Osteocyte (in vitro differentiated cells): ENCODE data around the gene GNAZ. TPM values are rescaled to one million over a fixed set of nuclear protein-coding genes. Genes with fewer than 3 reads are reported as not detected.

Experiments used
- DNase-seq: peaks from one replicate; pipeline ENCODE4 v3.0.0; 2021; ENCODE audit warnings: mixed read lengths; ENCODE audit not compliant: unreplicated experiment; ENCODE audit errors: extremely low spot score
- H3K27ac Mint-ChIP-seq: one replicate; pipeline ENCODE4 v1.8.0; 2021; ENCODE audit warnings: mild to moderate bottlenecking, mixed read lengths; ENCODE audit not compliant: unreplicated experiment
- H3K27me3 Mint-ChIP-seq: one replicate; pipeline ENCODE4 v1.8.0; 2021; ENCODE audit warnings: mixed read lengths; ENCODE audit not compliant: unreplicated experiment
- H3K36me3 Mint-ChIP-seq: one replicate; pipeline ENCODE4 v1.8.0; 2021; ENCODE audit warnings: mixed read lengths; ENCODE audit not compliant: unreplicated experiment
- H3K4me1 Mint-ChIP-seq: one replicate; pipeline ENCODE4 v1.8.0; 2021; ENCODE audit warnings: mixed read lengths; ENCODE audit not compliant: unreplicated experiment
- H3K4me3 Mint-ChIP-seq: one replicate; pipeline ENCODE4 v1.8.0; 2021; ENCODE audit warnings: mild to moderate bottlenecking, moderate library complexity, mixed read lengths; ENCODE audit not compliant: unreplicated experiment
- H3K9me3 Mint-ChIP-seq: one replicate; pipeline ENCODE4 v1.8.0; 2021; ENCODE audit warnings: mixed read lengths; ENCODE audit not compliant: unreplicated experiment
- total RNA-seq: library from RNA; stranded (reverse); gene quantifications from 2 replicates; pipeline ENCODE4 v1.2.1, GENCODE V29; 2021
- TF ChIP-seq, protein P1 (sequence below): fragments of 200-600 bp; sonication (generic); IDR thresholded peaks from 2 replicates; pipeline ENCODE4 v1.5.0; 2021; ENCODE audit warnings: antibody characterized with exemption, mild to moderate bottlenecking, moderate library complexity

Gene GNAZ
- total RNA-seq, 1 donor from 2014 or later: 2.9 TPM

DNA sequence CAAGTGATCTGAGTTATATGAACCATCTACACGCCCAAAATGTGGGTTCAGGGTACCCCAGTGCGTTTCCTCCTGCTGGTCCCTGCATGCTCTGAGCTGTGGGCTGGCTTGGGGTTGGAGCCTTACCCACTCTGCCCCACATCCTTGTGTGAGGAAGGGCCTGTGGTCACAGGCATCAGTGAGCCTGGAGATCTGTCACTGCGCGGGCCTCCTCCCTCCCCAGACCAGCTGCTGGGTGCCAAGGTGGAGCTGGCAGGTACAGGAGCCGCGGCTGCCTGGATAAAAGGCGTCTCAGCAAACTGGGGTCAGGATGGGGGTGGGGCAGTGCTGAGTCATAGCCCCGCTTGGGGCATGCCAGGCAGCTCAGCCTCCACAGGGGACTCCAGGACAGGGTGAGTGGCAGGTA lies 17.9 kb downstream of the GNAZ start:
- H3K4me1 Mint-ChIP-seq: no peaks in the 10 kb centered on the region
- H3K27ac Mint-ChIP-seq: no peak overlapping the region
- no peaks in the 10 kb centered on the region for H3K9me3 Mint-ChIP-seq
- H3K27me3 Mint-ChIP-seq: no peaks in the 10 kb centered on the region
- TF ChIP-seq, protein P1, sequence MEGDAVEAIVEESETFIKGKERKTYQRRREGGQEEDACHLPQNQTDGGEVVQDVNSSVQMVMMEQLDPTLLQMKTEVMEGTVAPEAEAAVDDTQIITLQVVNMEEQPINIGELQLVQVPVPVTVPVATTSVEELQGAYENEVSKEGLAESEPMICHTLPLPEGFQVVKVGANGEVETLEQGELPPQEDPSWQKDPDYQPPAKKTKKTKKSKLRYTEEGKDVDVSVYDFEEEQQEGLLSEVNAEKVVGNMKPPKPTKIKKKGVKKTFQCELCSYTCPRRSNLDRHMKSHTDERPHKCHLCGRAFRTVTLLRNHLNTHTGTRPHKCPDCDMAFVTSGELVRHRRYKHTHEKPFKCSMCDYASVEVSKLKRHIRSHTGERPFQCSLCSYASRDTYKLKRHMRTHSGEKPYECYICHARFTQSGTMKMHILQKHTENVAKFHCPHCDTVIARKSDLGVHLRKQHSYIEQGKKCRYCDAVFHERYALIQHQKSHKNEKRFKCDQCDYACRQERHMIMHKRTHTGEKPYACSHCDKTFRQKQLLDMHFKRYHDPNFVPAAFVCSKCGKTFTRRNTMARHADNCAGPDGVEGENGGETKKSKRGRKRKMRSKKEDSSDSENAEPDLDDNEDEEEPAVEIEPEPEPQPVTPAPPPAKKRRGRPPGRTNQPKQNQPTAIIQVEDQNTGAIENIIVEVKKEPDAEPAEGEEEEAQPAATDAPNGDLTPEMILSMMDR: no peak
- H3K36me3 Mint-ChIP-seq: no peaks in the 10 kb centered on the region
- no peak overlapping the region for H3K4me3 Mint-ChIP-seq
- no peak for DNase-seq

- no peaks in the 10 kb centered on the region for H3K27me3 Mint-ChIP-seq
- no peak for DNase-seq
- H3K4me3 Mint-ChIP-seq: no peak overlapping the region
- no peaks in the 10 kb centered on the region for H3K9me3 Mint-ChIP-seq
- no peaks in the 10 kb centered on the region for H3K4me1 Mint-ChIP-seq
- H3K27ac Mint-ChIP-seq: no peak overlapping the region
- H3K36me3 Mint-ChIP-seq: no peaks in the 10 kb centered on the region
- TF ChIP-seq, protein P1: no peak
Observed at GRCh38 chr22:23089010-23089409, 18.7 kb downstream of the GNAZ start.

GRCh38 chr22:23089633-23090456 lies 19.5 kb downstream of the GNAZ start:
- TF ChIP-seq, protein P1: no peak
- no peaks in the 10 kb centered on the region for H3K36me3 Mint-ChIP-seq
- H3K27ac Mint-ChIP-seq: no peak overlapping the region
- DNase-seq: no peak
- no peaks in the 10 kb centered on the region for H3K27me3 Mint-ChIP-seq
- H3K4me1 Mint-ChIP-seq: no peaks in the 10 kb centered on the region
- H3K9me3 Mint-ChIP-seq: no peaks in the 10 kb centered on the region
- H3K4me3 Mint-ChIP-seq: no peak overlapping the region

DNA sequence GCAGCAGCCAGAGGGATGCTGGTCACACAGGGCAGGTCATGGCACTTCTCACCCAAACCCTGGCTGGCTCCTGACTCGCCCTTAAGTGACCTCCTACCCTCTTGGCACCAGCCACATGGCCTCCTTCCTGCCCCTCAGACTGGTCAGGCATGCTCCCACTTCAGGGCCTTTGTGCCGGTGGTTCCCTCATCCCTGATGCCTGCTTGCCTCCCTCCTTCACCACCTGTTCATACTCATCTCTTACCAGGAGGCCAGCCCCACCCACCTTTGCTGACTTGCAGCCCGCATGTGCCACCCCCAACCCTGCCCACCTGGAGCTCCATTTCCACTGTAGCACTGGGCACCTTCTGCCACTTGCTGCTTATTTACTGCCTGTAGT lies 20.1 kb downstream of the GNAZ start:
- Mint-ChIP-seq H3K9me3 (no peaks in the 10 kb centered on the region), H3K4me1 (no peaks in the 10 kb centered on the region), H3K36me3 (no peaks in the 10 kb centered on the region), H3K4me3 (no peak overlapping the region), H3K27ac (no peak overlapping the region), H3K27me3 (no peaks in the 10 kb centered on the region)
- DNase-seq: no peak
- TF ChIP-seq, protein P1: no peak

- no peaks in the 10 kb centered on the region for H3K4me1 Mint-ChIP-seq
- TF ChIP-seq, protein P1: no peak
- H3K27ac Mint-ChIP-seq: no peak overlapping the region
- no peak overlapping the region for H3K4me3 Mint-ChIP-seq
- no peaks in the 10 kb centered on the region for H3K27me3 Mint-ChIP-seq
- no peaks in the 10 kb centered on the region for H3K36me3 Mint-ChIP-seq
- no peaks in the 10 kb centered on the region for H3K9me3 Mint-ChIP-seq
- no peak for DNase-seq
Observed at GRCh38 chr22:23091760-23092159, 21.4 kb downstream of the GNAZ start.
